HG02678 (cell line): ENCODE data around the gene C6orf47.

Experiments used
- ATAC-seq: cut with Tn5 transposase; IDR thresholded peaks from one replicate; pipeline ENCODE4 v1.9.1; 2021; ENCODE audit warnings: mild to moderate bottlenecking, moderate library complexity; ENCODE audit not compliant: unreplicated experiment

C6orf47 gene

GRCh38 chr6:31689249-31690110 lies 28.9 kb upstream of the C6orf47 start:
- no peak for ATAC-seq

- ATAC-seq = no peak
Measured at GRCh38 chr6:31687860-31688693, 27.5 kb upstream of the C6orf47 start.

- no peak for ATAC-seq
Measured at GRCh38 chr6:31687321-31687720, 26.7 kb upstream of the C6orf47 start.

GRCh38 chr6:31686483-31686882 lies 25.9 kb upstream of the C6orf47 start:
- no peak for ATAC-seq

GRCh38 chr6:31683591-31683990 lies 23.0 kb upstream of the C6orf47 start:
- ATAC-seq = no peak

- ATAC-seq = no peak
Measured at GRCh38 chr6:31681135-31681671, 20.6 kb upstream of the C6orf47 start.

GRCh38 chr6:31680226-31681134 lies 19.9 kb upstream of the C6orf47 start, which contains the start of gene LY6G5C:
LY6G5C (minus strand) TSS chr6:31681067; CDS start chr6:31680373, 694 bp downstream.
- ATAC-seq = no peak

- ATAC-seq = no peak
Measured at GRCh38 chr6:31677955-31678354, 17.4 kb upstream of the C6orf47 start.

GRCh38 chr6:31676904-31677303 lies 16.3 kb upstream of the C6orf47 start:
- no peak for ATAC-seq

GRCh38 chr6:31676322-31676903 lies 15.8 kb upstream of the C6orf47 start:
- ATAC-seq = no peak

GRCh38 chr6:31669676-31670075 lies 9.1 kb upstream of the C6orf47 start, which contains the start of gene LY6G5B:
LY6G5B (plus strand) TSS chr6:31669976; CDS start chr6:31670951, 975 bp downstream.
- ATAC-seq = no peak

- ATAC-seq = no peak
Measured at GRCh38 chr6:31666337-31666965, 5.9 kb upstream of the C6orf47 start.

GRCh38 chr6:31665501-31666336 lies 5.1 kb upstream of the C6orf47 start, which contains the start of gene CSNK2B:
CSNK2B (plus strand) TSS chr6:31666080; CDS start chr6:31666832, 752 bp downstream.
- peak; percentile 78 for ATAC-seq

GRCh38 chr6:31664790-31665500 lies 4.4 kb upstream of the C6orf47 start, which contains the start of gene GPANK1:
GPANK1 (minus strand) TSS chr6:31664997; CDS start chr6:31664478, 519 bp downstream.
- no peak for ATAC-seq

GRCh38 chr6:31663961-31664789 lies 3.6 kb upstream of the C6orf47 start:
- no peak for ATAC-seq

GRCh38 chr6:31663126-31663960 lies 2.8 kb upstream of the C6orf47 start:
- ATAC-seq = no peak
